Brain microvascular endothelial cell (primary cell): ENCODE results near the gene ADCY6.

Experiments used
- DNase-seq: peaks from one replicate; pipeline ENCODE4 v3.0.0-alpha.2; 2020
- H3K27ac ChIP-seq: fragments of 250-450 bp; sonication (Bioruptor Pico); 2 replicates; pipeline ENCODE4 v1.5.1; 2020; ENCODE audit warnings: mild to moderate bottlenecking, moderate library complexity
- H3K27me3 ChIP-seq: fragments of 250-450 bp; sonication (Bioruptor Pico); replicated peaks from 2 replicates; pipeline ENCODE4 v1.5.1; 2020; ENCODE audit warnings: mild to moderate bottlenecking
- H3K36me3 ChIP-seq: fragments of 250-450 bp; sonication (Bioruptor Pico); replicated peaks from 2 replicates; pipeline ENCODE4 v1.5.1; 2020; ENCODE audit warnings: mild to moderate bottlenecking
- H3K4me3 ChIP-seq: 2 replicates; pipeline ENCODE4 v1.5.1; 2011; ENCODE audit warnings: low read depth, mild to moderate bottlenecking, control low read depth, low read length, moderate library complexity
- CTCF ChIP-seq: IDR thresholded peaks from 2 replicates; pipeline ENCODE4 v1.5.1; 2011; ENCODE audit warnings: low read depth, mild to moderate bottlenecking, moderate library complexity, low read length, control low read depth, inconsistent platforms; ENCODE audit errors: missing control alignments
- in situ Hi-C: cut with HindIII; loops from 2 replicates; pipeline ENCODE4 v1.10.0; 2017; ENCODE audit warnings: low sequenced_read_pairs, low pct_ligation_motif_present

The ADCY6 gene

GRCh38 chr12:48828293-48828692 is 39.4 kb upstream of the ADCY6 start:
- no peak for DNase-seq
- TF ChIP-seq CTCF = no peak
- H3K36me3 ChIP-seq = peaks cover 75% of the 10 kb centered on the region

GRCh38 chr12:48827513-48828096 is 38.7 kb upstream of the ADCY6 start:
- TF ChIP-seq CTCF = no peak
- no peak for DNase-seq
- in situ Hi-C loops = no loop called here
- Histone ChIP-seq H3K27ac (no peak overlapping the region), H3K36me3 (peaks cover 70% of the 10 kb centered on the region), H3K4me3 (no peak overlapping the region), H3K27me3 (no peaks in the 10 kb centered on the region)

More at GRCh38 chr12:48828293-48828692, 39.4 kb upstream of the ADCY6 start:
- in situ Hi-C loops = no loop called here
- Histone ChIP-seq H3K27me3 (no peaks in the 10 kb centered on the region), H3K4me3 (no peak overlapping the region), H3K27ac (no peak overlapping the region)

GRCh38 chr12:48827026-48827425 is 38.1 kb upstream of the ADCY6 start:
- peaks cover 67% of the 10 kb centered on the region for H3K36me3 ChIP-seq

GRCh38 chr12:48826209-48826855 is 37.4 kb upstream of the ADCY6 start:
- Histone ChIP-seq H3K27ac (no peak overlapping the region), H3K27me3 (no peaks in the 10 kb centered on the region), H3K36me3 (peaks cover 60% of the 10 kb centered on the region), H3K4me3 (no peak overlapping the region)
- DNase-seq = no peak
- in situ Hi-C loops = no loop called here
- no peak for TF ChIP-seq CTCF

More at GRCh38 chr12:48827026-48827425, 38.1 kb upstream of the ADCY6 start:
- Histone ChIP-seq H3K27me3 (no peaks in the 10 kb centered on the region), H3K27ac (no peak overlapping the region), H3K4me3 (no peak overlapping the region)
- in situ Hi-C loops = no loop called here
- no peak for TF ChIP-seq CTCF
- no peak for DNase-seq

GRCh38 chr12:48824905-48825304 is 36.0 kb upstream of the ADCY6 start:
- Histone ChIP-seq H3K4me3 (no peak overlapping the region), H3K27ac (no peak overlapping the region), H3K36me3 (peaks cover 52% of the 10 kb centered on the region), H3K27me3 (no peaks in the 10 kb centered on the region)
- no peak for TF ChIP-seq CTCF
- DNase-seq = no peak
- in situ Hi-C loops = no loop called here

- Histone ChIP-seq H3K27me3 (no peaks in the 10 kb centered on the region), H3K27ac (no peak overlapping the region), H3K4me3 (no peak overlapping the region), H3K36me3 (peaks cover 47% of the 10 kb centered on the region)
- in situ Hi-C loops = no loop called here
- no peak for DNase-seq
- TF ChIP-seq CTCF = no peak
These were observed 35.2 kb upstream of the ADCY6 start for GRCh38 chr12:48824112-48824511.
